Activated naive CD8-positive, alpha-beta T cell treated with anti-CD3 and anti-CD28 coated beads for 36 hours (primary cell): ENCODE data around the gene CTSH. TPM values are rescaled to one million over a fixed set of nuclear protein-coding genes. Genes with fewer than 3 reads are reported as not detected.

Experiments used
- DNase-seq: peaks from one replicate; pipeline ENCODE4 v3.0.0; 2021
- H3K27ac Mint-ChIP-seq: one replicate; pipeline ENCODE4 v1.8.0; 2022; ENCODE audit warnings: mild to moderate bottlenecking, moderate library complexity, mixed read lengths
- H3K27me3 Mint-ChIP-seq: one replicate; pipeline ENCODE4 v1.8.0; 2022; ENCODE audit warnings: mild to moderate bottlenecking, mixed read lengths
- H3K36me3 Mint-ChIP-seq: one replicate; pipeline ENCODE4 v1.8.0; 2021; ENCODE audit warnings: mild to moderate bottlenecking, mixed read lengths
- H3K4me1 Mint-ChIP-seq: one replicate; pipeline ENCODE4 v1.8.0; 2021; ENCODE audit warnings: mixed read lengths
- H3K4me3 Mint-ChIP-seq: one replicate; pipeline ENCODE4 v1.8.0; 2022; ENCODE audit warnings: mild to moderate bottlenecking, moderate library complexity, mixed read lengths
- H3K9me3 Mint-ChIP-seq: one replicate; pipeline ENCODE4 v1.8.0; 2022; ENCODE audit warnings: mixed read lengths
- total RNA-seq, 2 experiments: library from RNA; stranded (reverse); gene quantifications; one replicate each; pipeline ENCODE4 v1.2.3, GENCODE V29; 2021

CTSH gene
- total RNA-seq, 2 experiments from 2014 or later: 4.3 to 4.9 TPM

DNA sequence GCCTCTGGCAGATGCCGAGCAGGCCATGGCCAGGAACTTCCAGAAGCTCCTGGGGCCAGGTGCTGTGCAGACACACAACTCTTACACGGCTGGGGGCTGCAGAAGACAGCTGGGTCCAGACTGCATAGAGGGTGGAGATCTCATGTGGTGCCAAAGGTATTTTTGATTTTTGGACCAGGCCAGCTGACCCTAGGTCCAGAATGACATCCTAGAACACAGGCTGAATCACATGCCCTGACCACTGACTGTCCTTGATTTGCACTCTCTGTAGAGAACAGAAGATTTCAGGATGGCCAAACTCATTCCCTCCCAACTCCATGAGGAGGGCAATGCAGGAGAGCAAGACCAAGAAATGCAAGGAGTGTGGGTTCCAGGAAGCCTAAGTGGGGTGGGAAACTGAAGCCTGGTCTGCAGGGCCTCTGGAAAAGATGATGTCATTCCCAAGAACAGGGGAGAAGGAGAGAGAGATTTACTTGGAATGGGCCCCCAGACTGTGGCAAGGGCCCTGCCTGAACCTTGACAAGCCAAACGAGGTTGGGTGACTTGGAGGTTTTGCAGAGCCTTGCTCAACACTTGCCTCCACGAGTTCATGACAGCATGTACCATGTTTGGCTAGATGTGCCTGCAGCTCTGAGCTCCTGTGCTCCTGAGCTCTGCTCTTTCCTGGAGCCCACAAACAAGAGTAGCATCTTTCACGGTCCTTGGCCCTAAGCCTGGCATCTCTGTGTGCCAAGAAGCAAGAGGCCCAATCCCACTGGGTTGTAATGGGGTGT, 38.5 kb upstream of the CTSH start:
- no peak overlapping the region for H3K27ac Mint-ChIP-seq
- H3K9me3 Mint-ChIP-seq: no peaks in the 10 kb centered on the region
- H3K27me3 Mint-ChIP-seq: no peaks in the 10 kb centered on the region
- DNase-seq: no peak
- H3K4me3 Mint-ChIP-seq: no peak overlapping the region
- H3K4me1 Mint-ChIP-seq: no peaks in the 10 kb centered on the region
- H3K36me3 Mint-ChIP-seq: no peaks in the 10 kb centered on the region

DNA sequence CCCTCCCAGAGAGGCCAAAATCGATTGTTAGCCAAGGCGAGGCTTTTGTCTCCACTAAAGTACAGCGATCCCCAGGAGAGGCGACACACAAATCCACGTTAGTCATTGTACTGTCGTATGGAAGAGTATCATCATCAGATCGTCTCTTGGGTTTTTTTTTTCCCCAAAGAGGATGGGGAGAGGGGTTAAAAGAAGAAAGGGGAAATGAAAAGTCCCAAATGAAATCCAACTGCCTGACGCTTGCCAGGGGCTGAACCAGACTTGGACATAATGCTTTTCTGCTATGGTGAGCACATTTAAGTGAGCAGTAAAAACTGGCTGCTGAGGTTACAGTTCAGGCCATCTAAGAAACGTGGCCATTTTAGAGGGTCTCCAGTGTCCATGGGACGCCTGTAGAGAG, 37.9 kb upstream of the CTSH start:
- Mint-ChIP-seq H3K4me1 (no peaks in the 10 kb centered on the region), H3K4me3 (no peak overlapping the region), H3K9me3 (no peaks in the 10 kb centered on the region), H3K27ac (no peak overlapping the region), H3K27me3 (no peaks in the 10 kb centered on the region), H3K36me3 (no peaks in the 10 kb centered on the region)
- no peak for DNase-seq

DNA sequence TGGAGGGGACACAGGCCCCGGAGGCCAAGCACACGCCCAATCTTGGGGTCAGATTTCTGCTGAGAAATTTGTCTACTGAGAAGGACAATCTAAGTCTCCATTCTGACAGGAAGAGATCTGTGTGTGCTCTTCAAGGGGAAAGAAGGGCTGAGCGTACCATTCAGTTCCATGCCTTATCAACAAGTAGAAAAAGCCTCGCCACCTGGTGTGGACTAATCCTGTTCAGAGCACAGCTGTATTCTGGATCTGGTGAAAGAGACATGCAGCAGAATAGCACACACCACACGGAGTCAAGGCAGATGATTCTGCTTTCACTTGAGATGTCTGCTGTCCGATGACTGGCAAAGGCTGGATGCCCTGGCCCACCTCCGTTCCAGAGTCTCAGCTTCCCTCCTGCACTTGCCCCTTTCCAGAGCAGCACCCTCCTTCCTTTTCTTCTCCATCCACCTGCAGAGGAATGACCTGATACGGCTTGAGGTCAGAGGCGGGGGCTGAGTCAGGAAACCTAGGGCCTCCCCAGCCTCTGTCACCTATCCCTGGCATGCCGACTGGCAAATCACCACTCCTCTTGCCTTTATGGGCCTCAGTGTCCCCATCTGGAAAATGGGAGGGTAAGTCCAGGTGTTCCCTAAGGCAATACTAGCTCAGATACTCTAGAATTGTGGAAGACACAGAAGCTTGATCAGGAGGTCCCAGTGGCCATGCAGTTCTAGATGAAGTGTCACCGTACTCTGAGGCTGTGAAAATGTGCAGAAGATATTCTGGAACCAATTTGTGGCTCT, 36.9 kb upstream of the CTSH start:
- Mint-ChIP-seq H3K27ac (no peak overlapping the region), H3K27me3 (no peaks in the 10 kb centered on the region)

DNA sequence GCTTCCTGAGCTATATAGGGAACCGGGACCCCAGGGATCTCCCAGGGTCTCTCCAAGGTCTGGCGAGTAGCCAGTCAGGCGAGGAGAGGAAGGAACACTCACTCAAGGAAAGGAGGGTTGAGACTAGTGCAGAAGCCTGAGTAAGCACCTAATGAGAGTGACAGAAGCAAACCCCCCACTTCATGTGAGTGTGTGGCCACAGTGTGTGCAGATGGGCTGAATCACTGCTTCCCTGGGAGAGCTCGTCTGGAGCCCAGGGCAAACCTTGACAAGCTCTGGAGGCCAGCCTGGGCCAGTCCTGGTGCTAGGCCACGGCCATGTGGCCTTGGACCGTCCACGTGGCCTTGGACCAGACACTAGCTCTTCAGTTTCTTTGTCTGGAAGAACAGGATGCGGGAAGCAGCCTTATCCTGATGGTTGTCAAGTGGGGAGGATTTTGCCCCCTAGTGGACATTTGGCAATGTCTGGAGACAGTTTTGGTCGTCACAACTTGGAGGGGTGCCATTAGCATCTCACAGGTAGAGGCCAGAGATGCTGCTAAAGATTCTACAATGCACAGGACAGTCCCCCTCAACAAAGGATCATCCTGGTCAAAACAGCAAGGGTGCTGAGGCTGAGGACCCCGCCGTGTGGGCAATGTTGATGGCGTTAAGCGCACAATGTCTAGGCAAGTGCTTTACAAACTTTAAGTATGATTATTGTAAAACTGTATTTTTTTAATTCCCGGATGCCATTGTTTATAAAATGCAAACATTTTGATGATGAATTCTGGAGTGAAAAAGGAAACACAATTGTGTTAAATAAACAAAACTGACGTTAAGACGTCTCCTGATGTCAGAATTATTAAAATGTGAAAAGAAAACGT, 34.8 kb upstream of the CTSH start:
- DNase-seq: no peak
- Mint-ChIP-seq H3K27me3 (no peaks in the 10 kb centered on the region), H3K9me3 (no peaks in the 10 kb centered on the region), H3K4me1 (peaks cover 6% of the 10 kb centered on the region), H3K27ac (no peak overlapping the region), H3K4me3 (no peak overlapping the region), H3K36me3 (no peaks in the 10 kb centered on the region)

More for the DNA sequence above, 36.9 kb upstream of the CTSH start:
- no peak overlapping the region for H3K4me3 Mint-ChIP-seq
- no peaks in the 10 kb centered on the region for H3K9me3 Mint-ChIP-seq
- DNase-seq: no peak
- peaks cover 6% of the 10 kb centered on the region for H3K4me1 Mint-ChIP-seq
- no peaks in the 10 kb centered on the region for H3K36me3 Mint-ChIP-seq

DNA sequence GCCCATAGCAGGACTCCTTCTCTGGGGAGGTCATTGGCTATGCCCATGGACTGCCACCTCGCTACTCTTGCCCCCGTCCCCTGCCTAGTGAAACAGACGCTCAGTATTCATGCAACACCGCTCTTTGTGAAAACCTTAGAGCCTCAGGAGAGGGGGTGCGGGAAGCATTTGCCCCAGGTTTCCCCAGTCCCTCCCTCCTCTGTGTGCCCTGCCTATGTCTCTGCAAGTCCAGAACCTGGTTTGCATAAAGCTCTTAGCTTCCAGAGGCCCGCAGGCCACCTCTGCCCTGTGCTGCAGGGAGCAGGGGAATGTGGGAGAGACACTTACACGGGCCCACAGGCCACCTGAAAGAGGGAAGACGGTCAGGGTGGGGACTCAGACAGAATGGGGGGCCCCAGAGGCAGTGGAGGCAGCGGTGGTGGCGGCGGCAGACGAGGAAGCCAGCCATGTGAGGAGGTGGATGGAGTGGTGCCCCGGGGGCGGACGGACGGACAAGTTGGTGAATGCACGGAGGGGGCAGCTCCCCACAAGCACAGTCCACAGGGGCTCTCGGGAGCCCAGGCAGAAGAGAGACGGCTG, 33.8 kb upstream of the CTSH start:
- H3K36me3 Mint-ChIP-seq: no peaks in the 10 kb centered on the region
- no peak overlapping the region for H3K4me3 Mint-ChIP-seq
- H3K27me3 Mint-ChIP-seq: no peaks in the 10 kb centered on the region
- no peak overlapping the region for H3K27ac Mint-ChIP-seq
- DNase-seq: no peak
- peaks cover 9% of the 10 kb centered on the region for H3K4me1 Mint-ChIP-seq
- H3K9me3 Mint-ChIP-seq: no peaks in the 10 kb centered on the region

DNA sequence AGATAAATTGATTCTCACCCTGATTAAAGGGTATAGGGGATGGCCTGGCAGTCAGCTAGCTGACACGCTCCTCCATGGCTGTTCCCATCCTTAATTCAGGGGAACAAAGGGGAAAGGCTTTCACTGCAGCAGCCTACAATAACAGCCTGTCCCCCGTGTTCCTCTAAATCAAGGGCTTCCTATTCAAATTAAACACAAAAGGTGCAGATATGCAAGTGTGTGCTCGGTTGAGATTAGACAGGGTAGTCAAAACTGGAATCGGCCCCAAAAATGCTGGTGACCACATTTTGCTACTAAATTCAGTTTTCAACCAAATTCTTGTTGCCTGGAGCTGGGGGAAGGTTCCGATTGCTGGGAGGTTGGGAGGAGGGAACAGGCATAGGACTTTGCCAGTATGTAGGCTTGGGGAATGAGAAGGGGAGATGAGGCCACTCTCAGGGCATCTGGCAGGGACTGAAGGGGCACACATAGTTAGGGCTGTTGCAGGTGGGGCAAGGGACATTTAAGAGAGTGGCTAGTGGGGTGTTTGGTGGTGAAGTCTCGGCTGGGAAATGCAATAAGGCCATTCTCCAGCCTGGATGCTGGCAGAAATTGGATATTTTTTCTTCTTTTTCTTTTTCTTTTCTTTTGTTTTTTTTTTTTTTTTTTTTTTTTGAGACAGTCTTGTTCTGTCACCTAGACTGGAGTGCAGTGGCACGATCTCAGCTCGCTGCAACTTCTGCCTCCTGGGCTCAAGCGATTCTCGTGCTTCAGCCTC, 32.9 kb upstream of the CTSH start:
- H3K27me3 Mint-ChIP-seq: no peaks in the 10 kb centered on the region
- no peak overlapping the region for H3K4me3 Mint-ChIP-seq
- H3K9me3 Mint-ChIP-seq: no peaks in the 10 kb centered on the region
- no peak overlapping the region for H3K27ac Mint-ChIP-seq
- no peaks in the 10 kb centered on the region for H3K36me3 Mint-ChIP-seq
- H3K4me1 Mint-ChIP-seq: peaks cover 10% of the 10 kb centered on the region
- no peak for DNase-seq

DNA sequence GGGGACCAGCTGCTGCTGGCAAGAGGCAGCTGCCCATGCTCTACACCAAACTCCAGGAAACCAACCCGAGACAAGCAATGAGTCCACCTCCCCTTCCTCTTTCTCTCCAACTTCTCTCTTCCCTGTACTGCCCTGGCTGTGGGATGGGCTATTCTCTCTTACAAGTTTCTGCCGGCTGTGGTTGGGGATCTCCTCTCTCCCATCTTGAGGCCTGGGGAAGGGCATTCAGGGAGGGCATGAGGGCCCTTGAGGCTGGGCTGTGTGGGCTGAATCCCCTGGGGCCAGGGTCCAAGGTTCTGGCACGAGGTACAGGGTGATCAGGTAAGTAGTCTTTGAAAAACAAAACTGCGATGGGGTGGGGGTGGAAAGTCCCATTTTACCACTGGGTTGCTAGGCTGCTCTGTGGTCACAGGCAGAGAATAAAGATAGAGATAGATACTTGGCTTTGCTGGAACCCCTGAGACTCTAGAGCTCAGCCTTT, 32.3 kb upstream of the CTSH start:
- Mint-ChIP-seq H3K27ac (no peak overlapping the region), H3K4me3 (no peak overlapping the region), H3K4me1 (peaks cover 10% of the 10 kb centered on the region), H3K27me3 (no peaks in the 10 kb centered on the region), H3K36me3 (no peaks in the 10 kb centered on the region), H3K9me3 (no peaks in the 10 kb centered on the region)
- no peak for DNase-seq

DNA sequence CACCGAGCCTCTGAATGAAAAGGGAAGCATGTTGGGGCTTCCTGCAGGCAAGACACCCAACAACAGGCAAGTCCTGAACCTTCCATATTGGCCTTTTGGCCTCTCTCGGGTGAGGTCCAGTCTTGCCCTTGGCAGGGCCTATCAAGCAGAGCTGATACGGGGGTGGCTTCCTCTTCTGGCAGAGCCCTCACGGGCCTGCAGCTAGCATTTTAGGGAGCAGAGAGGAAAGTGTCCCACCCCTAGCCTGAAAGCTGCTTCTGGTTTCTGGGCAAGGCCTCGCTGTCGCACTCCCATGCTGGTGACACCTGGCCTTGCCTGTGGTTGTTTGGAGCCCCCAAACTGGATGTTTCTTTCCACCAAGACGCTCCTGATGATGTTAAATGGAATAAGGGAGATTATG, 31.8 kb upstream of the CTSH start:
- H3K36me3 Mint-ChIP-seq: no peaks in the 10 kb centered on the region
- no peak for DNase-seq
- H3K27ac Mint-ChIP-seq: no peak overlapping the region
- H3K4me3 Mint-ChIP-seq: no peak overlapping the region
- no peaks in the 10 kb centered on the region for H3K27me3 Mint-ChIP-seq
- H3K4me1 Mint-ChIP-seq: peaks cover 10% of the 10 kb centered on the region
- no peaks in the 10 kb centered on the region for H3K9me3 Mint-ChIP-seq

DNA sequence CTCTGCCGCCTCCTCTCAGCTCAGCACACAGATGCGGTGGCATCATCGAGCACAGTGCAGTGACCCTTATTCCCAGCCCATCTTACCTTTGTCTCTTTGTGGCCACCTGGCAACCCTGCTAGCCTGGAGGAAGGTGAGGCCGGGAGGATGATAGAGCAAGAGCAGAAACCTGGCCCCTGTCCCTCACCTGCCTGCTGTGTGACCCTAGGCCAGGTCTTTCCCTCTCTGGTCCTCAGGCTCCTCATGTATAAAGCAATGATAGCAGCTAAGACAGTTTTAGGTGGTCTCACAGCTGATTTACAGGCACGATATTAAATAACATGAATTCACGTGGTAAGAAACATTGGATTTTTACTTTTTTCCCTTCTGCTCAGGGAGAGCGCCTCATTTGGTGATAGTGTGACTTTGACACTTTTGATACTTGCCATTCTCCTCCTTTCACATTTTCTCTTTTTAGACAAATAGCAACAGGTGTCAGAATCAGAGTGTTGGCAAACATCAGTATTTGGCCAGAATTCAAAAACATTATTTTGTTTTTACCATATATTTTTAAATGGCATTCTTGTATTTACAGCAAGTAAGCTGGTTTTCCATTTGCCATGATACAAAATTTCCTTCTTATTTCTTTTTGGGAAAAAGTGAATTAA, 29.5 kb upstream of the CTSH start:
- H3K27me3 Mint-ChIP-seq: no peaks in the 10 kb centered on the region

DNA sequence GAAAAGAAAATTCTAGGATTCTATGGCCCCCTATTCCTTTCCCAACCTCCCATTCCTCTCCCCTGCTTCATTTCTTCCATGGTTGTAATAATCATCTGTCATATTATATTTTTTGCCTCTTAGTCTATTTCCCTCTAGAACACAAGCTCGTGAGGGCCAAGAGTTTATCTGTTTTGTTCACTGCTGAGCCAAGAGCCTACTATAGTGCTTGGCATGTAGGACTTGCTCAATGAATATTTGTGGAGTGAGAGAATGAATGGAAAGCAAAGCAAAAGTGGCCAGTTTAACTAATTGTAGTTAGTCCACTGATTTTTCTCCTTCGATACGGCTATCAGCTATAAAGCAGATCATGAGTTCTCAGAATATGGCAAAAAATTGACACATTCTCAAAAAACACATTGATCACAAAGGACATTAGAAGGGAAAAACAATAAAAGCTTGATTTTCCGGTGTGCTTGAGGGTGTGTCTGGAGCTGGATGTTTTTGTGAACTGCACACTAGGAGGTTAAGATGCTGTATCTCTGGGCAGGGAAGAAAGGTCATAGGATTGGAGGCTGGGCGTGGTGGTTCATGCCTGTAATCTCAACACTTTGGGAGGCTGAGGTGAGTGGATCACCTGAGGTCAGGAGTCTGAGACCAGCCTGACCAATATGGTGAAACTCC, 25.0 kb upstream of the CTSH start:
- no peaks in the 10 kb centered on the region for H3K27me3 Mint-ChIP-seq
- H3K4me3 Mint-ChIP-seq: no peak overlapping the region
- no peak for DNase-seq
- H3K36me3 Mint-ChIP-seq: no peaks in the 10 kb centered on the region
- H3K27ac Mint-ChIP-seq: no peak overlapping the region
- H3K9me3 Mint-ChIP-seq: no peaks in the 10 kb centered on the region
- H3K4me1 Mint-ChIP-seq: peaks cover 4% of the 10 kb centered on the region

More for the DNA sequence above, 29.5 kb upstream of the CTSH start:
- H3K9me3 Mint-ChIP-seq: no peaks in the 10 kb centered on the region
- H3K4me1 Mint-ChIP-seq: peaks cover 10% of the 10 kb centered on the region
- H3K4me3 Mint-ChIP-seq: no peak overlapping the region
- no peaks in the 10 kb centered on the region for H3K36me3 Mint-ChIP-seq
- H3K27ac Mint-ChIP-seq: no peak overlapping the region
- DNase-seq: no peak

DNA sequence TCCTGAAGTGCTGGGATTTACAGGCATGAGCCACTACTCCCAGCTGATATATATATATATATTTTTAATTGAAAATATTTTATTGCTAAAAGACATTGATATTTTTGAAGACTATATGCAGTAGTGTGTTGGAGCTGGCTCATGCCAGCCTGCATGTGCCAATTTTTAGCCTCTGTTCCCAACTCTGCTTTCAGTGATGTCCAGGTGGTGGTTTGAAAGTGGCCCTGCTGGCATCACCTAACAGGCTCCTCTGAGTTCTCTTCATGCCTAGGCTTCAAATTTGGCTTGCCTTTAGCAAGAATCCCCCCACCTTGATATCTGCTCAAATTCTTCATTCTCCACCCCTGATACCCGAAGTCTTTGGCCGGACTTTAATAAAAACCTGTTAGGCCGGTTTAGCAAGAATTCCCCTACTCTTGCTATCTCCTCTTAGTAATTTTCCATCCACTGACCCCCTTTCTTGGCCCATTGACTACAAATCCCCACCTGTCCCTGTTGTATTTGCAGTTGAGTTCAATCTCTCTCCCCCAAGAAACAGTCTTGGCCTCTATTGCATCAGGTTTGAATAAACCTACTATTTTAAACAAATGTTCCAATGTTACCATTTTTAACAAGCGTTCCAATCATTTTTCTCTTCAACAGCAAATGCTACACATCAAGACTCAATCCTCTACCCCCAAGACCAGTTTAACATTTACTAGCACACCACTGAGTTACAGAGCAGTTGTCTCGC, 23.9 kb upstream of the CTSH start:
- Mint-ChIP-seq H3K4me3 (no peak overlapping the region), H3K9me3 (no peaks in the 10 kb centered on the region), H3K4me1 (peaks cover 1% of the 10 kb centered on the region), H3K27ac (no peak overlapping the region), H3K36me3 (no peaks in the 10 kb centered on the region), H3K27me3 (no peaks in the 10 kb centered on the region)
- no peak for DNase-seq

DNA sequence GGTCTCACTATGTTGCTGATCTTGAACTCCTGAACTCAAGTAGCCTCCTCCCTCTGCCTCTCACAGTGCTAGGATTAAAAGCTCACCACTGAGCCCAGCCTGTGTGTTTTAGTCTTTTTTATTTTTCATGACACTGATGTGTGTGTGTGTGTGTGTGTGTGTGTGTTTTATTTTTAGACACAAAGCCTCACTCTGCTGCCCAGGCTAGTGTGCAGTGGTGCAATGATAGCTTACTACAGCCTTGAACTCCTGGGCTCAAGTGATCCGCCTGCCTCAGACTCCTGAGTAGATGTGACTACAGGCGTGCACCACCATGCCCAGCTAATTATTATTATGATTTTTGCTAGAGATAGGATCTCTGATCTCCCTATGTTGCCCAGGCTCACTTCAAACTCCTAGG, 23.3 kb upstream of the CTSH start:
- H3K4me1 Mint-ChIP-seq: no peaks in the 10 kb centered on the region
- H3K27me3 Mint-ChIP-seq: no peaks in the 10 kb centered on the region
- no peak for DNase-seq
- no peak overlapping the region for H3K4me3 Mint-ChIP-seq
- H3K9me3 Mint-ChIP-seq: no peaks in the 10 kb centered on the region
- H3K36me3 Mint-ChIP-seq: no peaks in the 10 kb centered on the region
- no peak overlapping the region for H3K27ac Mint-ChIP-seq

DNA sequence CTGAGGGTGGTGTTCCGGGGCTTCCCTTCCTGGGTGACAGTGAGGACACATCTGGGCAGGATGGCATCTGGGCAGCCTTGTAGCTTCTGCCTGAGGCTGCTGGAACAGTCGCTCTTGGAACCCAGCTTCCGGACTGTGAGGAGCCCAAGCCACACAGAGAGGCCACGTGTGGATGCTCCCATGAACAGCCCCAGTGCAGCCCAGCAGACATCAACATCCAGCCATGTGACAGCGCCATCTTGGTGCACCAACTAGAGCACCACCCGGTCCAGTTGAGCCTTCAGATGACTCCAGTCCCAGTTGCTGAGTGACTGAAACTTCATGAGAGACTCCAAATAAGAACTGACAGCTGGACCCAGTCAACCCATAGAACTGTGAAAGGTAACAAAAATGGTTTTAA, 15.5 kb upstream of the CTSH start:
- H3K9me3 Mint-ChIP-seq: no peaks in the 10 kb centered on the region
- DNase-seq: no peak
- H3K4me1 Mint-ChIP-seq: no peaks in the 10 kb centered on the region
- H3K4me3 Mint-ChIP-seq: no peak overlapping the region
- H3K27ac Mint-ChIP-seq: no peak overlapping the region
- no peaks in the 10 kb centered on the region for H3K27me3 Mint-ChIP-seq
- H3K36me3 Mint-ChIP-seq: no peaks in the 10 kb centered on the region
